ENCODE data around the gene ETS1. TPM values are rescaled to one million over a fixed set of nuclear protein-coding genes. Genes with fewer than 3 reads are reported as not detected.

ETS1 gene
- total and polyA plus RNA-seq, 2 experiments from 2014 or later: 25.6 to 52.6 TPM

DNA sequence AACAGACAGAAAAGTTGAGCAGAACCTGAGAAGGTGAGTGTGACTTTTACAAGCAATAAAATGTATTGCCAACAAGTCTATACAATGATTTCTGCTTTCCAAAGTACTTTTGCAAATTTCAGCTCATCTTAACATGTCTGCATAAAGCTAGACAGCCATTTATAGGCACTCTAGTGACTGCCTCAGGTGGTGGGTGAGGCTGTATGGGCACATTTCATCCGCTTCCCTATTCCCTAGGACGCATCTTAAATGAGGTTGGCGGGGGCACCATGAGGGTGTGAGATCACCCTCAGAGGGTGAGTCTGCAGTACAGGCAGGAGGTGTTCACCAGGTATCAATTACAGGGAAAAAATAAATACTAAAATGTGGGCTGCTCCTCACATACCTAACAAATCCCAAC is 110.1 kb downstream of the ETS1 start (continued):
- TF ChIP-seq ZNF462 (CRISPR knock-in tag; IDR thresholded peaks at IDR 0.05) (no peak), JUNB (IDR thresholded peaks at IDR 0.05; ENCODE audit: unreplicated experiment) (no peak)

DNA sequence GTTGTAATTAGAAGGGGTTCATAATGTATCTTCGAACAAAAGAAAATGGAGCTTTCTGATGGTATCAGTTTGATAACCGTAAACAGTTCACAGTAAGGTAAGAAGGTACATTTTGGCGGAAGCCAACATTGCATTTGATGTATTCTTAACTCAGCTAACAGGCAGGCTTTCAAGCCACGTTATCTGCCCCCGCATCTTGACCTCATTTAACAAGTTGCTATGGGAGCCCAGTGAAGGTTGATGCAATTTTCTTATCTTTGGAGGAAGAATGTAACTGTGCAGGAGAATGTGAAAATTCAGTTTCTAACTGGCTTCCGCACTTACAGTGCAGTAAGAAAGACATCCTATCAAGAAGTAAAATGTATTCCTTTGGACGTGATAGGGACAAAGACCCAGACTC is 110.6 kb downstream of the ETS1 start:
- no peak for TF ChIP-seq REST (IDR thresholded peaks at IDR 0.05; ENCODE audit: unreplicated experiment)
- TF ChIP-seq POLR2AphosphoS5 (IDR thresholded peaks at IDR 0.05; ENCODE audit: low read depth): no peak
- Histone ChIP-seq H3F3A (replicated peaks; ENCODE audit: low read depth) (no peaks in the 10 kb centered on the region), H2AFZ (no peak overlapping the region), H3K36me3 (ENCODE audit: insufficient read depth) (peaks cover 11% of the 10 kb centered on the region; the same call in 1 of the 2 replicates), H3K27me3 (ENCODE audit: insufficient read depth) (no peaks in the 10 kb centered on the region), H3K4me2 (no peak overlapping the region), H3K79me2 (replicated peaks; ENCODE audit: insufficient read depth) (peaks cover 4% of the 10 kb centered on the region; the same call in 1 of the 2 replicates), H3K9me2 (ENCODE audit: insufficient read depth) (no peaks in the 10 kb centered on the region), H4K20me1 (replicated peaks; ENCODE audit: insufficient read depth) (peaks cover 12% of the 10 kb centered on the region), H3K27ac (ENCODE audit: low read depth) (no peak overlapping the region), H3K4me1 (ENCODE audit: insufficient read depth) (no peaks in the 10 kb centered on the region), H3K4me3 (no peak overlapping the region)
- Mint-ChIP-seq H3K9me3 (no peaks in the 10 kb centered on the region), H3K36me3 (ENCODE audit: low read depth) (peaks cover 10% of the 10 kb centered on the region; the same call in 1 of the 3 replicates), H3K4me1 (peaks cover 9% of the 10 kb centered on the region; the same call in 2 of the 3 replicates), H3K27me3 (ENCODE audit: insufficient read depth, low read depth, poor library complexity) (no peaks in the 10 kb centered on the region), H3K4me3 (no peak overlapping the region), H3K27ac (no peak overlapping the region)
- ATAC-seq (no peak), DNase-seq (ENCODE audit: low spot score) (no peak)
